ENCODE measurements around the gene TRIM16.
"Not testable (repeated sequence)": the region's sequence is repeated elsewhere in the genome, so short reads cannot be mapped to it uniquely, and the experiment has no call there.

DNA sequence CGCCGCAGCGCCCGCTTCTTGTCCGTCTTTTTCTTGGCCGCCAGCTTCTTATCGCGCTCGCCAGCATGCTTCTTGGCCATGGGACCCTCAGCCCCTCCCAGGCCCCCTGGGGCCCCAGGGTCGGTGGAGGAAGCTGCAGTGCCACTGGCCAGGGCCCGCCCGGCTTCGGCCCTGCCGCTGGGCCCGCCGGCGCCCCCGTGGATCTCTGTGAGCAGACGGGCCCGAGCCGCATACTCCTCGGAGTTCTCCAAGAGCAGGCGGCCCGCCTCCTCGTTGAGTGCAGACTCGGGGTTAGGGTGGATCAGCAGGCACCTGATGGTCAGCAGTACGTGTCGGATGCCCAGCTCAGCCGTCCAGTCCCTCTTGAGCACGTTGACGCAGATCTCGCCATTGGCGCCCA lies 20.1 kb upstream of the TRIM16 start:
- TF ChIP-seq, protein P1, sequence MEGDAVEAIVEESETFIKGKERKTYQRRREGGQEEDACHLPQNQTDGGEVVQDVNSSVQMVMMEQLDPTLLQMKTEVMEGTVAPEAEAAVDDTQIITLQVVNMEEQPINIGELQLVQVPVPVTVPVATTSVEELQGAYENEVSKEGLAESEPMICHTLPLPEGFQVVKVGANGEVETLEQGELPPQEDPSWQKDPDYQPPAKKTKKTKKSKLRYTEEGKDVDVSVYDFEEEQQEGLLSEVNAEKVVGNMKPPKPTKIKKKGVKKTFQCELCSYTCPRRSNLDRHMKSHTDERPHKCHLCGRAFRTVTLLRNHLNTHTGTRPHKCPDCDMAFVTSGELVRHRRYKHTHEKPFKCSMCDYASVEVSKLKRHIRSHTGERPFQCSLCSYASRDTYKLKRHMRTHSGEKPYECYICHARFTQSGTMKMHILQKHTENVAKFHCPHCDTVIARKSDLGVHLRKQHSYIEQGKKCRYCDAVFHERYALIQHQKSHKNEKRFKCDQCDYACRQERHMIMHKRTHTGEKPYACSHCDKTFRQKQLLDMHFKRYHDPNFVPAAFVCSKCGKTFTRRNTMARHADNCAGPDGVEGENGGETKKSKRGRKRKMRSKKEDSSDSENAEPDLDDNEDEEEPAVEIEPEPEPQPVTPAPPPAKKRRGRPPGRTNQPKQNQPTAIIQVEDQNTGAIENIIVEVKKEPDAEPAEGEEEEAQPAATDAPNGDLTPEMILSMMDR (IDR thresholded peaks at IDR 0.05; ENCODE audit: low read length), result not testable (repeated sequence)
- TF ChIP-seq EZH2phosphoT487 (IDR thresholded peaks at IDR 0.05; ENCODE audit: low read length), result not testable (repeated sequence)
